Placental pericyte (primary cell): ENCODE data around the gene GLIPR1. TPM values are rescaled to one million over a fixed set of nuclear protein-coding genes. Genes with fewer than 3 reads are reported as not detected.

ENCODE experiments used
- total RNA-seq: library from RNA; depleted of rRNA; stranded (reverse); fragments of >200 nt; gene quantifications from 2 replicates; pipeline ENCODE4 v1.2.3, GENCODE V29; 2012

GLIPR1 gene
- 29.5 and 150 TPM in 2 replicates for total RNA-seq

GRCh38 chr12:75480469-75480949 is at the start of gene GLIPR1:
GLIPR1 (plus strand) TSS chr12:75480755; CDS start chr12:75480881, 126 bp downstream.

GRCh38 chr12:75511116-75512048 is 30.8 kb downstream of the GLIPR1 start, which contains the start of gene KRR1:
KRR1 (minus strand) TSS chr12:75511609; CDS start chr12:75511597, 12 bp downstream.

Other genes starting within 250 kb of the GLIPR1 start
- 1.8 and 2.4 TPM in 2 replicates for gene CAPS2, start 150.4 kb upstream of the GLIPR1 start, total RNA-seq
- not detected in 2 replicates for gene GLIPR1L1, start 146.1 kb upstream of the GLIPR1 start, total RNA-seq
- 0.29 TPM in 1 of 2 replicates, not detected in the other for gene GLIPR1L2, start 89.7 kb upstream of the GLIPR1 start, total RNA-seq
- gene KRR1, start 30.9 kb downstream of the GLIPR1 start, total RNA-seq, result 31.1 and 48.5 TPM in 2 replicates